ENCODE data around the gene PGRMC2.

PGRMC2 gene

DNA sequence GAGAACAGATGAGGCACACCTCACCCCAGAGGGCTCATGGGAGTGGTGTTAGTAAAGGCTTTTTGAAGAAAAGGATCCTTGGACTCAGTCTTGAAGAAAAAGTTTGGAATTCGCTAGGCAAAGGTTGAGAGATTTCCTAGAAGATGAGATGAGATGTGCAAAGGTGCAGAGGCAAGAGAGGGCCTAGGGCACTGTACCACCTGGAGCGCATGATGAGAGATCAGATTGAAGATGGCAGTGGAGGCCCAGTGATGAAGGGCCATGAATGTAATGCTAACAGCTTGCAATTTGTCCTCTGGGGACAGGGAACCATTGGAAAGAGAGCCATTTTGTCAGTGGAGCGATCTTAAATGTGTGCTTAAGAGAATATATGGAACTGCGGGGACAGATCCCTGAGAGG, 45.0 kb downstream of the PGRMC2 start:
- no peak for TF ChIP-seq CTCF (IDR thresholded peaks at IDR 0.05)
- H3K36me3 Mint-ChIP-seq (ENCODE audit: low read depth) = no peaks in the 10 kb centered on the region
- H3K27me3 Mint-ChIP-seq (ENCODE audit: low read depth, poor library complexity) = peaks cover 3% of the 10 kb centered on the region
- no peak for DNase-seq
- H3K4me1 Mint-ChIP-seq = no peaks in the 10 kb centered on the region
- H3K27ac Mint-ChIP-seq = no peak overlapping the region
- peaks cover 36% of the 10 kb centered on the region for H3K9me3 Mint-ChIP-seq
- no peak overlapping the region for H3K4me3 Mint-ChIP-seq

DNA sequence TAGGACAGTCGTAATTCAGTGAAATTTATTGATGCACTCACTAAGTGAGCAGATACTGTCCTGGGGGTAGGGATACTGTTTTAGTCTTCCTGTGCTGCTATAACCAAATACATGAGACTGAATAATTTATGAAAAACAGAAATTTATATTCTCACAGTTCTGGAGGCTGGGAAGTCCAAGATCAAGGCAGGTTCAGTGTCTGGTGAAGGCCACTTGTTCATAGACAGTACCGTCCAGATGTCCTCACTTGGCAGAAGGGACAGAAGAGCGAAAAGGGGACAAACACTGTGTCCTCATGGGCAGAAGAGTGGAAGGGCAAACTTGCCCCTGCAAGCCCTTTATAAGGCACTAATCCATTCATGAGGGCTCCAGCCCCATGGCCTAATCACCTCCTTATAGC, 45.6 kb downstream of the PGRMC2 start:
- DNase-seq = no peak
- no peak for TF ChIP-seq CTCF (IDR thresholded peaks at IDR 0.05)
- Mint-ChIP-seq H3K4me3 (no peak overlapping the region), H3K4me1 (no peaks in the 10 kb centered on the region), H3K36me3 (ENCODE audit: low read depth) (no peaks in the 10 kb centered on the region), H3K9me3 (peaks cover 30% of the 10 kb centered on the region), H3K27ac (no peak overlapping the region), H3K27me3 (ENCODE audit: low read depth, poor library complexity) (peaks cover 3% of the 10 kb centered on the region)

DNA sequence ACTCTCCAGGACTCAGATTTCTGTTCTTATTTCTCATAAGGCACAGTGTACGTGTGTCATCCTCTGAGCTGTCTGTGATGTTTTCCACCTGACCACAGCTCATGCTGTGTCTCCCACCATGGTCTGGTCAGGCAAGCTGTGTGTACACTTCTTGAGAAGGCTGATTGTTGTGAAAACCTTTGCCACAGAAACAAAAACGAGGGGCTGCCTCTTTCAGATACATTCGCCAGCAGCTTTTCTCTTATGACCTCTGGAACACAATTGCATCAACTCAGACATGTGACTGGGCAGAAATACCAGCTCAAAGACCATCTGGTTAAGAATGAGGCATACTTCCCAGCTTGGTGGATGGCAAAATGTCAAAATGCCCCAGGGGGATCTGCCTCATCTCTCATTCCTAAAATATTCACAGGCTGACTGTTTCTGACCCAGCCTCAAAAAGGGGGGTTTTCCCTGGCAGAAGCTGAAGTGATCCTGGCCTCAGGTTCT, 46.1 kb downstream of the PGRMC2 start:
- no peak overlapping the region for H3K27ac Mint-ChIP-seq
- H3K27me3 Mint-ChIP-seq (ENCODE audit: low read depth, poor library complexity) = peaks cover 3% of the 10 kb centered on the region
- H3K9me3 Mint-ChIP-seq = peaks cover 25% of the 10 kb centered on the region
- no peaks in the 10 kb centered on the region for H3K4me1 Mint-ChIP-seq
- no peaks in the 10 kb centered on the region for H3K36me3 Mint-ChIP-seq (ENCODE audit: low read depth)
- no peak for TF ChIP-seq CTCF (IDR thresholded peaks at IDR 0.05)
- no peak overlapping the region for H3K4me3 Mint-ChIP-seq
- no peak for DNase-seq

GRCh38 chr4:128241019-128241418, 46.6 kb downstream of the PGRMC2 start:
- Mint-ChIP-seq H3K27ac (no peak overlapping the region), H3K27me3 (ENCODE audit: low read depth, poor library complexity) (peaks cover under 1% of the 10 kb centered on the region), H3K4me3 (no peak overlapping the region), H3K36me3 (ENCODE audit: low read depth) (no peaks in the 10 kb centered on the region), H3K9me3 (peaks cover 21% of the 10 kb centered on the region), H3K4me1 (no peaks in the 10 kb centered on the region)
- no peak for TF ChIP-seq CTCF (IDR thresholded peaks at IDR 0.05)
- DNase-seq = no peak

- Mint-ChIP-seq H3K27me3 (ENCODE audit: low read depth, poor library complexity) (peaks cover 3% of the 10 kb centered on the region), H3K9me3 (peaks cover 10% of the 10 kb centered on the region), H3K4me3 (no peak overlapping the region), H3K27ac (no peak overlapping the region), H3K36me3 (ENCODE audit: low read depth) (peaks cover 3% of the 10 kb centered on the region), H3K4me1 (no peaks in the 10 kb centered on the region)
- TF ChIP-seq CTCF (IDR thresholded peaks at IDR 0.05) = no peak
- no peak for DNase-seq
These were observed 52.8 kb downstream of the PGRMC2 start for GRCh38 chr4:128234836-128235235.

- H3K27me3 Mint-ChIP-seq (ENCODE audit: low read depth, poor library complexity) = peaks cover 3% of the 10 kb centered on the region
- TF ChIP-seq CTCF (IDR thresholded peaks at IDR 0.05) = no peak
- no peak overlapping the region for H3K27ac Mint-ChIP-seq
- peaks cover 9% of the 10 kb centered on the region for H3K36me3 Mint-ChIP-seq (ENCODE audit: low read depth)
- H3K9me3 Mint-ChIP-seq = peaks cover 15% of the 10 kb centered on the region
- DNase-seq = no peak
- H3K4me3 Mint-ChIP-seq = no peak overlapping the region
- peaks cover 17% of the 10 kb centered on the region for H3K4me1 Mint-ChIP-seq
These were observed 54.9 kb downstream of the PGRMC2 start for GRCh38 chr4:128232719-128233118.

Measured in nephron progenitor cell (in vitro differentiated cells).